ENCODE measurements around the gene PPFIA4.

PPFIA4 gene

DNA sequence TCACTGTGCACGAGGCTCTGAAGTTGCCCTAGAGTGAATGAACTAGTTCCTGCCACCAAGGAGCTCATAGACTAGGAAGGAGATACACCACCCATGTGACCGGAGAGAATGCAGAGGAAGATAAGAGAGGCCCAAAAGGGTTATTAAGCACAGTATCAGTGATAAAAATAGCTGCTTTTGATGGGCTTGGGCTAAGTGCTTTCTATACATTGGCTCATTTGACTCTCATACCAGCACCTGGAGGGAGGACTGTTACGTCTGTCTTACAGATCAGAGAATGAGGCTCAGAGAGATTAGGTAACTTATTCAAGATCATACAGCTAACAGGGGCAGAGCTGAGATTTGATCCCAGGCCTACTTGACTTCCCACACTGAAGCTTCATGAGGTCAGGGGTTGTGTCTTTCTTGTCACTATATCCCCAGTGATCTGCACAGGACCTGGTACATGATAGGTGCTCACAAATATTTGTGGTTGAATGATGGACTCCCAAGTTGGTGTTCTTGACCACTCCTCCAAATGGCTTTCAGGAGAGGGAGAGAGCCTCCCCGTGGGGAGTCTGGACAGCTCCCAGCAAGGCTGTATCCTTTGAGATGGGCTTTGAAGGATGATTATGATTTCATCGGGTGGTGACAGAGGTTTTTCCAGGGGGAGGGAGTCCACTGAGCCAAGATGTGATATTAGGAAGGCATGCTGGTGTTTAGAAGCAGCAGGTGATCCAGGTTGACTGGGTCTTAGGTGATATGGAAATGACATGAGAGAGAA is 14.4 kb downstream of the PPFIA4 start:
- DNase-seq (ENCODE audit: low read depth): no peak

DNA sequence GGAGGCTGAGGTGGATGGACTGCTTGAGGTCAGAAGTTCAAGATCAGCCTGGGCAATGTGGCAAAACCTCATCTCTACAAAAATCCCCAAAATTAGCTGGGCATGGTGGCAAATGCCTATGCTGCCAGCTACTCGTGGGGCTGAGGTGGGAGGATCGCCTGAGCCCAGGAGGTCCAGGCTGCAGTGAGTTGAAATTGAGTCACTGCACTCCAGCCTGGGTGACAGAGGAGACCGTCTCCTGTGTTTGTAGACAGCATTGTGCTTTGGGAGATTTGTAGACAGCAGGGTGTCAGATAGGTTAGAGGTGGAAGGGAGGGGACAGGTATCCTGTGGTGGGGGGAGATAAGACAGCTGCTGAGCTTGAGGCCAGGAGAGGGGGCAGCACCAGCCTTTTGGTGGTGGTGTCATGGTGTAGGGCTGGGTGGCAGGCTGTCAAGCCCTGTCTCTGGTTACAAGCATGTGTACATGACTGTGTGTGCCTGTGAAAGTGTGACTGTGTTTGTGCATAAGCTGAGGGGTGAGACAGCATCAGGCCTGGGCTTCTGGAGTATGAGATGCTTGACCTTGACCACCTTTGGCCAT is 15.2 kb downstream of the PPFIA4 start:
- DNase-seq (ENCODE audit: low read depth): no peak

DNA sequence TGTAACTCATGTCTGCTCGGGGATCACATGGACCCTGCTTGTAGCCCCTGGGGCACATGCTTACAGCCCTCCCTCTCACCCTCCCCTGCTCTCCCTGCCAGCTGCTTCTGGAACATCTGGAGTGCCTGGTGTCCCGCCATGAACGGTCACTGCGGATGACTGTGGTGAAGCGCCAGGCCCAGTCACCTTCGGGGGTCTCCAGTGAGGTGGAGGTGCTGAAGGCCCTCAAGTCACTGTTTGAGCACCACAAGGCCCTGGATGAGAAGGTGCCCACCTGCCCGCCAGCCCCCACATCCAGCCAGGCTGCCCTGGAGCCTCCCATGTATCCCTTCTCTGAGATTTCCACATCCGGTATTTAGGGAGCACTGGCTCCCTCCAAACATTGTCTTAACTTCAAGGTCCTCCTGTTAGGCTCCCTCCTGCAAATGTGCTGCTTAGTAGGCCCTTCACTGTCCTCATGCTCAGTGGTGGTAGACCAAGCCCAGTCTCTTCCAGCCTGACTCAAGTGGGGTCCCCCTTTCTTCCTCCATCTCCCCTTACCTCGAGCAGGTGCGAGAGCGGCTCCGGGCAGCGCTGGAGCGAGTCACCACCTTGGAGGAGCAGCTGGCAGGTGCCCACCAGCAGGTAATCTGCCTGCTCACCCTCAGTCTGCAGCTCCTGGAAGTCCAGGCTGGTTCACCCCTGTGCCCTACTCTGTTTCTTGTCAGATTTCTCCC is 17.7 kb downstream of the PPFIA4 start:
- no peak for DNase-seq (ENCODE audit: low read depth)

DNA sequence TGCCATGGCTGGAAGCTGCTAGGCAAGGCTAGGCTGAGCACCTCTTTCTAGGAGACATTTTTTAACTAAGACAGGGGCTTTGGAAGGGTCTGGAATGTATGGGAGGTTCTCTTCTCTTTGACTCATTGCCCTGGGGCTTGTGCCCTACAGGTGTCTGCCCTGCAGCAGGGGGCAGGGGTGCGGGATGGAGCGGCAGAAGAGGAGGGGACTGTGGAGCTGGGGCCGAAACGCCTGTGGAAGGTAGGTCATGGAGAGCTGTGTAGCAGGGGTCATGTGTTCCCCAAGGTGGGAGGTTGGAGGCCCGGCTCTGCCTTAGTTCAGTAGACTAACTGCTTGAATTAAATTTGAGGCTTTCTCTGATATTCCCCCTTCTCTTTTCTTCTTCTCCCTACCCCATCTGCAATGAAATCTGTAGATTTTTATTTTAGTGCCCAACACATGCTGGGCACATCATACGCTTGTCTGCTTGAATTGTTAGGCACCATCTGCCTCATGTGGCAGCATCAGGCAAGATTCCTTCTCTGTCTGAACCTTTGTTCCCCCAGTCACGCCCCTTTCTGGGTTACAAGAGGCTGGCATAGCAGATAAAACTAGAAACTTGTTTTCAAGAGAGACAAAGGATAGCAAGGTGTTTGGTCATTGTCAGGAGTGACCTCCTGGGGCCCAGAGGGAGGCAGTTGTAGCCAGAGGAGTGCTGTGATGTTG is 18.4 kb downstream of the PPFIA4 start:
- no peak for DNase-seq (ENCODE audit: low read depth)

DNA sequence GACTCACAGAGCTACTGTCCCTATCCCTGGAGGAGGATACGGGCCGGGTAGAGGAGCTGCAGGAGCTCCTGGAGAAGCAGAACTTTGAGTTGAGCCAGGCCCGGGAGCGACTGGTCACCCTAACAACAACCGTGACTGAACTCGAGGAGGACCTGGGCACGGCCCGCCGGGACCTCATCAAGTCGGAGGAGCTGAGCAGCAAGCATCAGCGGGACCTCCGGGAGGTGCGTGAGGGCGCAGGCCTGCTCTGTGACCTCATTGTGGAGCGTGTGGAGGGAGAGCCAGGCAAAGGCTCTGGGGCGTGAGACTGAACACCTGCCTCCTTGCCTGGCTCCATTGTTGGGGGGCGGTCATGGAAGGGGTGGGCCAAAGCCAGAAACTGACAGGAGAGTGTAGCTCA is 19.0 kb downstream of the PPFIA4 start:
- DNase-seq (ENCODE audit: low read depth): no peak

DNA sequence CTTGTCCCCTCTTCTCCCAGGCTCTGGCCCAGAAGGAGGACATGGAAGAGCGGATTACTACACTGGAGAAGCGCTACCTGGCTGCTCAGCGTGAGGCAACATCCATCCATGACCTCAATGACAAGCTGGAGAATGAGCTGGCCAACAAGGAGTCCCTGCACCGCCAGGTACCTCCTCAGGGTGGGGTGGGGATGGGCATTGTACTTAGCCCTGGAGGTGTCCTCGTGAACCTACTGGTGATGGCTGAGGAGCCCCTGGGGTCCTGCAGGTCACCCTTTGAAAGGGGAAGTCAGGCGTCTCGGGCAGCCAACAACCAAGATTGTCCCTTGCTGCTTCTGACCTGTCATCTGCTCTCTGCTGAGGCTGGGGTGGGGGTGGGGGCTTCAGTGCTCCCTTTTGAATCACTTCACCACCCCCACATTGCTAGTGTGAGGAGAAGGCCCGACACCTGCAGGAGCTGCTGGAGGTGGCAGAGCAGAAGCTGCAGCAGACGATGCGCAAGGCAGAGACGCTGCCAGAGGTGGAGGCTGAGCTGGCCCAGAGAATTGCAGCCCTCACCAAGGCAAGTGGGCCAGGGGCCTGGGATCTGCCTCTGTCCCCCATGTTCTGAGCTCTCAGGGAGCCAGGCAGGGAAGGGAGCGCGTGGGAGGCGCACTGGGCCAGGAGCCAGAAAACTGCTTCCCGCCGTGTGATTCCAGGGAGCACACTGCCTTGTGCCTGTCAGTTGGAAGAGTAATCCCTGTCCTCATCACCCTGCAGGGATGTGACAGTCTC is 19.7 kb downstream of the PPFIA4 start:
- no peak for DNase-seq (ENCODE audit: low read depth)

DNA sequence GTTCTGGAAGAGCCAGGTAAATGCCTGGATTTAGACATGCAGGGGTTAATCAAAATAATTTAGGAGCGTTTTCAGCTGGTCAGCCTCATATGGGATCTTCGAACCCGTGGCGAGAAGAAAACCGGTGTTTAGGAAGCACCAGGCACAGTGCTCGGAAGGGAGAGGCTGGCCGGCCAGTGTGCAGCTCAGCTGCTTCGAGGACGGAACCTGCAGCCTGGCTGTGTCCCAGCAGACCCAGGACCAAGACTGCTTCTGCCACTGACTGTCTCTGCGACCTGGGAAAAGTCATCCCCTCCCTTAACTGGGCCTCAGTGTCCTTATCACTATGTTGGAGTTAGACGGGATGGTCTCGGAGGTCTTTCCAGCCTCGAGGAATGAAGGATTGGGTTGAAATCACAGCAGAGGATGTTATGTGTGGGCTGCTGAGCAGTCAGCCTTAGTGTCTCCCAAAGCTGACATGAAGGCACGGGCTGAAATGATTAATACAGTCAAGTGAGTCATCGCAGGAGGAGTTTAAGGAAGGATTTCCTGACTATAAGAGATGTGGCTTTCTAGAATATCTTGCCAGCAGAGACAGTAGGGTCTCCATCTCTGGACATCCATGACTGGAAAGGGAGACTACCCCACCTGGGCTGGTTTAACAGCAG is 20.8 kb downstream of the PPFIA4 start:
- DNase-seq (ENCODE audit: low read depth): no peak

- DNase-seq (ENCODE audit: low read depth): no peak
These were observed 21.8 kb downstream of the PPFIA4 start for GRCh38 chr1:203048086-203048485.

- no peak for DNase-seq (ENCODE audit: low read depth)
These were observed 22.3 kb downstream of the PPFIA4 start for GRCh38 chr1:203048555-203049051.

DNA sequence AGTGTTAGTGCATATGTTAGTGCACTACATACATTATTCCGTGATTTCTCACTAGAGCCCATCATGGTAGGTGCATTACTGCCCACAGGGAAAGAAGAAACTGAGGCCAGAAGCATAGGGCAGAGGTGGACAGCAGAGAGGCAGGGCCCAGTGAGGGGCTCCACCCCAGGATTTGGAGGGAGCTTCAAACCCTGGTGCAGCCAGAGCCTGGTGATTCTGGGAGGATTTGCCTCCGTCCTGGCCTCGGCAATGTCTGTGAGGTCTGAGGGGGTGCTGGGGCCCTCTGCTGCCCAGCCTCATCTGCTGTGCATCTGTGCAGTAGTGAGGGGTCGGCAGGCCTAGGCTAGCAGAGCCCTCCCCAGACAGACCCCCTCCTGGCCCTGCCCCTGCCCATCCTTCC is 22.8 kb downstream of the PPFIA4 start:
- no peak for DNase-seq (ENCODE audit: low read depth)

GRCh38 chr1:203049576-203050180 is 23.4 kb downstream of the PPFIA4 start:
- DNase-seq (ENCODE audit: low read depth): no peak

- DNase-seq (ENCODE audit: low read depth): no peak
These were observed 24.5 kb downstream of the PPFIA4 start for GRCh38 chr1:203050826-203051225.

DNA sequence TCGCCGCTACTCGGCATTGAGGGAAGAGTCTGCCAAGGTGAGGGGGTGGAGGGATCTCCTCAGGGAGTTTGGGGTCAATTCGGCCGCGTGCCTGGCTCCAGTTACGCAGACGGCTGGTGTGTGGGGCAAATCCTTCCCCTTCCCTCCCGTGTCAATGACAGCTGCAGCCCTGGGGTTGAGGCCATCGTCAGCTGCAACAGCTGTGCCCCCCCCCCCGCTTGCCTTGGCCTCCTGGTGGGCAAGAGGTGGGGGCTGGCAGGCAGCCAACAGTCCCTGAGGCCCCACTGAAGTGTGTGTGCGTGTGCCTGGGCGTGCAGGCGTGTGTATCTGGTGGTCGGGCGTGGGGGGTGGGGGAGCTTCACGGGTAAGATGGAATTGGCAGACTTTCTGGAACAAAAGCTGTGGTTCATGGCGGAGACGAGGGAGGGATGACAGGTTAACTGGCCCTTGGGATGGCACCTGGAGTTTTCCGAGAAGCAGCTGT is 25.6 kb downstream of the PPFIA4 start:
- no peak for DNase-seq (ENCODE audit: low read depth)

DNA sequence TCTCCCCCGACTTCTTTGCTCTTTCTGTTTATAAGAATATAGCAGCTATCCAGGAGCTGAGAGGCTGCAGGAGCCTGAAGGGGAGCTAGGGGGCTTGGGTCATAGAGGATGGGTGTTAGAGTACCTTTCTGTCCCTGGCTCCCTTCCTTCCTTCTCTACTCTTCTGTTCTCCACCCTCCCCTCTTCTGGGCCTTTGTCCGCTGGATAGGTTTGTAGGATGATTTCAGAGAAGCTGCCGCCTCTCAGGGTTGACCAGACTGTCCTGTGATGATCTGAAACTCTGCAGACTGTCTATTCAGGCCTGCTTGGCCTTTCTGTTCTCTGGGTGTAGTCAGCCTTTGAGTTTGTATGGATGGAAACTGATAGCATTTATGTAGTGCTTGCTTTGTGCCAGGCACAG is 26.3 kb downstream of the PPFIA4 start:
- DNase-seq (ENCODE audit: low read depth): no peak

DNA sequence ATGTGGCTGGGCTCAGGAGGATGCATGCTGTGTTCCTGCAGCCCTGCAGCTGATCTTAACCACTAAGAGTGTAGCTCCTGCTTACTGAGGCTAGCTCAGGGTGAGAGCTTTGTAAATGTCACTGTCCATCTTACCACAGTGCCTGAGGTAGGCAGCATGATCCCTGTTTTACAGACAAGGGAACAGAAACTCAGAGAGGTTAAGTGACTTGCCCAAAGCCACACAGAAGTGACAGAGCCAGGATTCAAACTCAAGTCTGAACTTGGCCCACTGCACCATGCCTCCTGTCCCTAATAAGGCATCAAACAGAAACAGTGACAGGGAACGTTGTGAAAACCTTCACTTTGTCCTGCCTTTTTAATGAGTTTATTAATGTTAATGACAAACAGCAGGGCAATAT is 27.9 kb downstream of the PPFIA4 start:
- DNase-seq (ENCODE audit: low read depth): no peak

DNA sequence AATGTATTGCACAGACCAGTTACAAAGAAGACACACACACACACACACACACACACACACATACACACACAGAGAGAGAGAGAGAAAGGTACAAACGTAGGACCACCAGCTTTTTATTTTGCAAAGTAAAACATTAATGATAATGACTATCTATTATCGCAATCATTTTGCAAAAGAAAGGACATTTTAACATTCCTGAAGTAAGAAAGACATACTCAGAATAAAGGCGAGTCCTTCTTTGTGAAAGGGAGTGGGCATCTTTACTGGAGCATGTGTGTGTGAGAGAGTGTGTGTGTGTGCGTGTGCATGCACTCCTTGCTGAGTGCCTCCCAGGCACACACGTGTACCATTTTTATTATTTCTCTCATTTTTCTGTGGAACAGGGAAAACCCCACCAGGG is 28.4 kb downstream of the PPFIA4 start:
- DNase-seq (ENCODE audit: low read depth): no peak

- DNase-seq (ENCODE audit: low read depth): no peak
These were observed 29.0 kb downstream of the PPFIA4 start for GRCh38 chr1:203055161-203055799.

GRCh38 chr1:203056012-203056411 is 29.7 kb downstream of the PPFIA4 start:
- no peak for DNase-seq (ENCODE audit: low read depth)

DNA sequence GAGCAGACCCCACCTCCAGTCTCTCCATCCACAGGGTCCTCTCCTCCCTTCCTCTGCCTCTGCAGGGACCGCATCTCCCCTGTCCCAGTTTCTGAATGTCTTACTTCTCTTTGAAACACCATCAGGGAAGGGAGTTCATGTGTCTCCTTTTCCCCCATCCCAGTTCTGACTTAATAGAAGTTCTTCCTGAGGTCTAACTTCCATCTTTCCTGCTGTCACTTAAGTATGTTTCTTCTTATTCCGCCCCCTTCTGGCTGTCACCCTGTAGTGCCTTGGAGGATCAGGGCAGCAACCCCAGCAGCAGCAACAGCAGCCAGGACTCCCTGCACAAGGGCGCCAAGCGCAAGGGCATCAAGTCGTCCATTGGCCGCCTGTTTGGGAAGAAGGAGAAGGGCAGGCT is 30.2 kb downstream of the PPFIA4 start:
- DNase-seq (ENCODE audit: low read depth): no peak
